IMR-90 (cell line): Measurements from ENCODE around the gene ZG16B. TPM values are rescaled to one million over a fixed set of nuclear protein-coding genes. Genes with fewer than 3 reads are reported as not detected.

ENCODE experiments used
- ATAC-seq: fragments of 200-7000 bp; cut with Tn5 transposase; 2 replicates; pipeline ENCODE4 v1.9.1; 2020; ENCODE audit warnings: low read depth, mild to moderate bottlenecking, moderate library complexity
- BruUV-seq: library from RNA; stranded (reverse); fragments of 400-500 nt; replicated peaks from 2 replicates; lab custom pipeline; 2021; lab: Mats Ljungman, UMichigan
- CTCF ChIA-PET: fragments of 300-600 bp; formaldehyde crosslinking; extraction: SDS; loops from one replicate; lab custom pipeline; 2021; ENCODE audit warnings: antibody characterized with exemption; lab: Yijun Ruan, JAX
- POLR2A ChIA-PET: fragments of 300-600 bp; sonication (Branson Sonifier 250); formaldehyde crosslinking; loops from one replicate; lab custom pipeline; 2022; ENCODE audit warnings: antibody characterized with exemption; ENCODE audit not compliant: unreplicated experiment; lab: Charles Lee
- DNase-seq: peaks from one replicate; pipeline ENCODE4 v3.0.0; 2013
- H2AFZ ChIP-seq: replicated peaks from 2 replicates; pipeline ENCODE3; 2013; ENCODE audit warnings: low read length, mild to moderate bottlenecking; ENCODE audit not compliant: poor library complexity
- H2AK5ac ChIP-seq: 2 replicates; pipeline ENCODE4 v1.6.1; 2013; ENCODE audit warnings: low read depth, low read length, inconsistent platforms
- H2AK9ac ChIP-seq: replicated peaks from 2 replicates; pipeline ENCODE3; 2013; ENCODE audit warnings: mild to moderate bottlenecking, low read depth, low read length, moderate library complexity; ENCODE audit not compliant: poor library complexity
- H2BK120ac ChIP-seq: 2 replicates; pipeline ENCODE4 v1.6.1; 2013; ENCODE audit warnings: low read depth, low read length, inconsistent platforms
- H2BK15ac ChIP-seq: 3 replicates; pipeline ENCODE4 v1.6.1; 2013; ENCODE audit warnings: low read depth, low read length, inconsistent platforms
- H2BK20ac ChIP-seq: 2 replicates; pipeline ENCODE4 v1.6.1; 2013; ENCODE audit warnings: low read depth, mild to moderate bottlenecking, inconsistent platforms, low read length, moderate library complexity
- H2BK5ac ChIP-seq: 2 replicates; pipeline ENCODE4 v1.6.1; 2013; ENCODE audit warnings: mild to moderate bottlenecking, low read depth, low read length, inconsistent platforms; ENCODE audit not compliant: poor library complexity, severe bottlenecking
- H3K14ac ChIP-seq: replicated peaks from 2 replicates; pipeline ENCODE4 v1.6.1; 2013; ENCODE audit warnings: low read depth, low read length, inconsistent platforms
- H3K18ac ChIP-seq: 2 replicates; pipeline ENCODE4 v1.6.1; 2013; ENCODE audit warnings: low read depth, low read length, control low read depth
- H3K23ac ChIP-seq: 2 replicates; pipeline ENCODE4 v1.6.1; 2013; ENCODE audit warnings: low read depth, low read length, inconsistent platforms
- H3K27ac ChIP-seq: 2 replicates; pipeline ENCODE4 v1.5.1; 2013; ENCODE audit warnings: mild to moderate bottlenecking, control low read depth, low read length; ENCODE audit not compliant: insufficient read depth
- H3K27me3 ChIP-seq: 2 replicates; pipeline ENCODE4 v1.6.1; 2013; ENCODE audit warnings: low read length; ENCODE audit not compliant: control insufficient read depth, insufficient read depth
- H3K36me3 ChIP-seq: 2 replicates; pipeline ENCODE4 v1.6.1; 2013; ENCODE audit warnings: low read length, mixed read lengths; ENCODE audit not compliant: control insufficient read depth, insufficient read depth
- H3K4ac ChIP-seq: 2 replicates; pipeline ENCODE4 v1.6.1; 2013; ENCODE audit warnings: low read depth, low read length, inconsistent platforms
- H3K4me1 ChIP-seq: 2 replicates; pipeline ENCODE4 v1.6.1; 2013; ENCODE audit warnings: low read length, mixed read lengths; ENCODE audit not compliant: control insufficient read depth, insufficient read depth
- H3K4me2 ChIP-seq: 2 replicates; pipeline ENCODE4 v1.6.1; 2013; ENCODE audit warnings: low read depth, mild to moderate bottlenecking, control low read depth, low read length, moderate library complexity
- H3K4me3 ChIP-seq: 2 replicates; pipeline ENCODE4 v1.5.1; 2013; ENCODE audit warnings: low read depth, mild to moderate bottlenecking, control low read depth, low read length, moderate library complexity; ENCODE audit not compliant: insufficient read depth
- H3K56ac ChIP-seq: 2 replicates; pipeline ENCODE4 v1.6.1; 2013; ENCODE audit warnings: low read length, inconsistent platforms; ENCODE audit not compliant: insufficient read depth; ENCODE audit errors: extremely low read depth
- H3K79me1 ChIP-seq, 2 experiments: 2 replicates each; pipeline ENCODE4 v1.6.1; 2013; ENCODE audit warnings: low read length in 2 of 2, inconsistent platforms in 1 of 2, low read depth in 1 of 2
- H3K9ac ChIP-seq: 2 replicates; pipeline ENCODE4 v1.6.1; 2013; ENCODE audit warnings: low read depth, low read length, control low read depth
- H3K9me1 ChIP-seq: 2 replicates; pipeline ENCODE4 v1.6.1; 2013; ENCODE audit warnings: low read length, inconsistent platforms; ENCODE audit not compliant: insufficient read depth
- H3K9me3 ChIP-seq: 2 replicates; pipeline ENCODE4 v1.6.1; 2013; ENCODE audit warnings: low read length; ENCODE audit not compliant: control insufficient read depth, insufficient read depth
- H4K20me1 ChIP-seq: 2 replicates; pipeline ENCODE4 v1.6.1; 2013; ENCODE audit warnings: low read length, inconsistent platforms; ENCODE audit not compliant: insufficient read depth
- H4K5ac ChIP-seq: 2 replicates; pipeline ENCODE4 v1.6.1; 2013; ENCODE audit warnings: mild to moderate bottlenecking, low read depth, low read length, control low read depth
- H4K8ac ChIP-seq, 2 experiments: 2 replicates each; pipeline ENCODE4 v1.6.1; 2013; ENCODE audit warnings: low read depth in 2 of 2, low read length in 2 of 2, control low read depth in 1 of 2, inconsistent platforms in 1 of 2
- H4K91ac ChIP-seq: 2 replicates; pipeline ENCODE4 v1.6.1; 2013; ENCODE audit warnings: low read depth, low read length, inconsistent platforms; ENCODE audit not compliant: insufficient read depth
- CEBPB ChIP-seq: IDR thresholded peaks from 2 replicates; pipeline ENCODE4 v1.6.1; 2012; ENCODE audit warnings: low read depth, low read length, improper control_type of control experiment
- MAFK ChIP-seq: IDR thresholded peaks from 2 replicates; pipeline ENCODE4 v1.6.1; 2012; ENCODE audit warnings: low read depth, low read length, improper control_type of control experiment
- MXI1 ChIP-seq: IDR thresholded peaks from 2 replicates; pipeline ENCODE4 v1.6.1; 2012; ENCODE audit warnings: low read depth, mild to moderate bottlenecking, low read length, moderate library complexity, borderline replicate concordance
- WGBS, 2 experiments: methylation state at CpG; one replicate each; pipeline versions ENCODE4 v1.1.5 to v1.1.7; 2013; ENCODE audit warnings: missing lambda C conversion rate in 2 of 2; ENCODE audit not compliant: insufficient read length in 1 of 2; ENCODE audit errors: extremely low coverage in 2 of 2; 5-methylcytosine and 5-hydroxymethylcytosine counted together
- dilution Hi-C: fragments of 300-500 bp; cut with HindIII; formaldehyde crosslinking; loops from one replicate; pipeline ENCODE4 v1.14.3; 2018; ENCODE audit warnings: low sequenced_read_pairs; ENCODE audit not compliant: unreplicated experiment
- in situ Hi-C: fragments of 300-500 bp; cut with MboI; formaldehyde crosslinking; loops from 3 replicates; pipeline ENCODE4 v1.14.3; 2019; ENCODE audit warnings: low sequenced_read_pairs, inconsistent platforms, mixed read lengths
- intact Hi-C: fragments of 100-400 bp; cut with micrococcal nuclease; formaldehyde crosslinking; loops from 2 replicates; pipeline ENCODE4 v1.10.0; 2022
- polyA plus RNA-seq, 3 experiments: library from polyadenylated mRNA; depleted of rRNA; stranded (reverse); fragments of >200 nt; gene quantifications; 2 replicates each; pipeline ENCODE4 v1.2.3, GENCODE V29; 2012; ENCODE audit warnings: low replicate concordance in 1 of 3
- total RNA-seq: library from RNA; depleted of rRNA; stranded (reverse); fragments of >200 nt; gene quantifications from 2 replicates; pipeline ENCODE4 v1.2.3, GENCODE V29; 2012

The ZG16B gene
- total and polyA plus RNA-seq, 2 of the 4 experiments (the other 2 are of a cell fraction), result 0.54 to 0.65 TPM

DNA sequence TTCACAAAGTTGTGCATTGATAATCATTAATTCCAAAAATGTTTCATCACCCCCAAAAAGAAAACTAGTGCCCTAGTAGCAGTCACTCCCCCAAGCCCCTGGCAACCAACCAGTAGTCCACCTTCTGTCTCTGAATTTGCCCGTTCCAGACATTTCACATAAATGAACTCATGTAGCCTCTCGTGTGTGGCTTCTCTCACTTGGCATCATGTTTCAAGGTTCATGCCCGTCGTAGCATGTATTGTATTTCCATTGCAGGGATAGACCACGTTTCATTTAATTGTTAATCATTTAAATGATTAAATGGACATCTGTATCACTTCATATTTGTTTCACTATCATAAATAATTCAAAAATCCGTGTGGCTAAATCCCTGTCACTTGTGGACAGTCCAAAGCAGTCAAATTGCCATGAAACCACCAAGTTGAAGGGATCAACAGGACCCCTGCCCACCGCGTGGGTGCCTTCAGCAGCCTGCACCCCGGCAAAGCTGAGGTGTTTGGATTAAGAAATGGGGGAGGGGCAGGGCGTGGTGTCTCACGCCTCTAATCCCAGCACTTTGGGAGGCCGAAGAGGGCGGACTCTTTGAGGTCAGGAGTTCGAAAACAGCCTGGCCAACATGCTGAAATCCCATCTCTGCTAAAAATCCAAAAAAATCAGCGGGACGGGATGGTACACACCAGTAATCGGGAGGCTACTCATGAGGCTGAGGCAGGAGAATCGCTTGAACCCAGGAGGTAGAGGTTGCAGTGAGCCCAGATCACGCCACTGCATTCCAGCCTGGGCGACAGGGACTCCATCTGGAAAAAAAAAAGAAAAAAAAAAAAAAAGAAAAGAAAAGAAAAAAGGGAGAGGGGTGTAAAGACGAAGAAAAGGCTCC is 44.2 kb downstream of the ZG16B start:
- Histone ChIP-seq H3K9me1 (no peaks in the 10 kb centered on the region), H3K4me2 (no peak overlapping the region), H3K9ac (peak overlapping the region; percentile 7; the same call in 1 of the 2 replicates), H2BK15ac (no peak overlapping the region), H3K4me3 (no peak overlapping the region), H3K23ac (no peak overlapping the region), H2AFZ (peak overlapping the region; percentile 46), H4K5ac (peak overlapping the region; percentile 34), H2AK9ac (no peak overlapping the region), H2BK20ac (no peak overlapping the region), H3K4me1 (no peaks in the 10 kb centered on the region), H2AK5ac (peak overlapping the region; percentile 20; the same call in 1 of the 2 replicates), H2BK120ac (no peak overlapping the region), H3K79me1 (no peaks in the 10 kb centered on the region), H3K14ac (no peak overlapping the region), H4K8ac (peak overlapping the region; percentile 89 to 90; a peak in 3 of 4 replicates), H3K18ac (no peak overlapping the region), H3K27ac (no peak overlapping the region), H4K20me1 (no peaks in the 10 kb centered on the region), H4K91ac (no peak overlapping the region), H3K4ac (no peak overlapping the region), H3K56ac (no peak overlapping the region), H3K36me3 (no peaks in the 10 kb centered on the region), H3K27me3 (no peaks in the 10 kb centered on the region), H2BK5ac (no peak overlapping the region), H3K9me3 (no peaks in the 10 kb centered on the region)
- whole genome bisulfite sequencing, 2 experiments, result 68% methylated on average over 6 of the region's 21 CpGs; no CpG with 5 or more reads in 1 of the 2 experiments
- POLR2A ChIA-PET, result interaction anchor here (0.6 kb wide), 1 partner anchor 122 kb away, joined by 4 read pairs; the partner anchor contains the start of gene SRRM2
- dilution Hi-C loops, result no loop called here
- no peak for TF ChIP-seq CEBPB
- no peak for TF ChIP-seq MAFK
- TF ChIP-seq MXI1, result no peak
- CTCF ChIA-PET, result interaction anchor here (0.6 kb wide), 1 partner anchor 33 kb away, joined by 10 read pairs; no protein-coding TSS in a partner anchor
- ATAC-seq (no peak), DNase-seq (no peak)
- intact Hi-C loops, result no loop called here
- BruUV-seq, result no TSS peak
- in situ Hi-C loops, result no loop called here
